Fibroblast of lung (primary cell): Measurements from ENCODE around the gene NEK6.

Source experiments
- CTCF ChIP-seq, 2 donors: IDR thresholded peaks in 1 of 2; conservative IDR thresholded peaks in 1 of 2; 1 replicate in 1 of 2; 2 replicates in 1 of 2; pipeline ENCODE4 v1.5.1; 2011 to 2012; ENCODE audit warnings: low read length in 2 of 2, control low read depth in 1 of 2, inconsistent platforms in 1 of 2, low read depth in 1 of 2, mild to moderate bottlenecking in 1 of 2
- EZH2 ChIP-seq: IDR thresholded peaks from 2 replicates; pipeline ENCODE4 v1.5.1; 2012; ENCODE audit warnings: low read length, control low read depth, mild to moderate bottlenecking; ENCODE audit errors: missing control alignments

GRCh38 chr9:124333203-124333579, 75.4 kb downstream of the NEK6 start:
- TF ChIP-seq CTCF (conservative IDR thresholded peaks at IDR 0.05 in 1 of 2, IDR thresholded peaks at IDR 0.05 in 1 of 2; ENCODE audit: low read depth in 1 of 2, low read length in 2 of 2) (no peak), EZH2 (no peak)
